ENCODE results near the gene ZNF263.

- no peak for TF ChIP-seq POLR2A (IDR thresholded peaks at IDR 0.05)
- TF ChIP-seq CTCF (IDR thresholded peaks at IDR 0.05), result no peak
Measured at GRCh38 chr16:3321816-3322215, 38.5 kb downstream of the ZNF263 start.

Measured in thyroid gland (tissue), 4 donors.